ENCODE measurements around the gene CLDN24. TPM values are rescaled to one million over a fixed set of nuclear protein-coding genes. Genes with fewer than 3 reads are reported as not detected.

The CLDN24 gene
- total RNA-seq, 1 experiment from 2014 or later: not detected

DNA sequence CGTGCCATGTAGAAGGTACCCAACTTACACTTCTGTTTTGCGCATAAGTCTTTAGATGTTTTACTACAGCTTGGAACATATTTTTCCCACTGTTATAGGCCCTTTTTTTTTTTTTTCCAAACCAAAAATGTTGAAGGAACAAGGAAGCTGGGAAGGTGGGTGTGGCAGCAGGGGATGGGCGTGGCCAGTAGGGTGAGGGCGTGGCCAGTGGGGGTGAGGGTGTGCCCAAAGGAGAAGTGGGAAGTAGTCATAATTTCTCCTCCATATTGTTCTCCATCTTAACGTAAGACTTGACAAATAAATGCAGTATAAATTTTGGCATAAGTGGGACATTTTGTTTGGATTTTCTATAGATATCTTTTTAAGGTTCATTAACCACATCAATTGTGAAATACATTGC, 32.5 kb downstream of the CLDN24 start (continued):
- TF ChIP-seq, protein P1, sequence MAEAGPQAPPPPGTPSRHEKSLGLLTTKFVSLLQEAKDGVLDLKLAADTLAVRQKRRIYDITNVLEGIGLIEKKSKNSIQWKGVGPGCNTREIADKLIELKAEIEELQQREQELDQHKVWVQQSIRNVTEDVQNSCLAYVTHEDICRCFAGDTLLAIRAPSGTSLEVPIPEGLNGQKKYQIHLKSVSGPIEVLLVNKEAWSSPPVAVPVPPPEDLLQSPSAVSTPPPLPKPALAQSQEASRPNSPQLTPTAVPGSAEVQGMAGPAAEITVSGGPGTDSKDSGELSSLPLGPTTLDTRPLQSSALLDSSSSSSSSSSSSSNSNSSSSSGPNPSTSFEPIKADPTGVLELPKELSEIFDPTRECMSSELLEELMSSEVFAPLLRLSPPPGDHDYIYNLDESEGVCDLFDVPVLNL (CRISPR knock-in tag; IDR thresholded peaks at IDR 0.05; ENCODE audit: borderline replicate concordance, low read depth): no peak
- TF ChIP-seq PRRX2 (CRISPR knock-in tag; IDR thresholded peaks at IDR 0.05) (no peak), NR2C2 (CRISPR knock-in tag; IDR thresholded peaks at IDR 0.05) (no peak)

DNA sequence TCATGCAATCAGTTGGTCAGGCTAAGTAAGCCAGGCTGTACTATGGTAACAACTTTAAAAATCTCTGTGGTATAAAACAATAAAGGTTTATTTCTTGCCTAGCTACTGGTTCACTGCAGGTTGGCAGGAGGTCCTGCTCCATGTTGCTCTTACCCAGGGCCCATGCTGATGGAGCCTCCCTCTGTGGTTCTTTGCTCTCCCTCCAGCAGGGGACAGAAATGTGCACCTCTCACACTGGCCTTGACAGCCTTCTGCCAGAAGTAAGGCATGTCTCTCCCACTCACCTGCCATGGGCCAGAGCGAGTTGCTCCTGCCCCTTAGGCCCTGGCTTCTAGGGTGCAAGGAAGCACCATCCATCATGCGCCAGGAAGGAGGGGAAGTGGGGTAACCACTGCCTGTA, 33.3 kb downstream of the CLDN24 start:
- DNase-seq (ENCODE audit: low spot score) (no peak), ATAC-seq (peak; percentile 41)
- ChIA-PET CTCF (interaction anchor here (1.0 kb wide), 1 partner anchor 27 kb away, joined by 3 read pairs; no protein-coding TSS in a partner anchor), POLR2A (interaction anchor here (0.5 kb wide), 1 partner anchor 122 kb away, joined by 4 read pairs; no protein-coding TSS in a partner anchor)
- H3K27me3 Mint-ChIP-seq (ENCODE audit: low read depth): no peaks in the 10 kb centered on the region
- no peaks in the 10 kb centered on the region for H3K9me3 Mint-ChIP-seq
- H3K36me3 Mint-ChIP-seq: peaks cover 75% of the 10 kb centered on the region
- TF ChIP-seq ZNF317 (CRISPR knock-in tag; IDR thresholded peaks at IDR 0.05; ENCODE audit: borderline replicate concordance, low read depth) (no peak), FOXJ3 (CRISPR knock-in tag; IDR thresholded peaks at IDR 0.05; ENCODE audit: borderline replicate concordance) (no peak), TP53 (CRISPR knock-in tag; IDR thresholded peaks at IDR 0.05) (no peak)
- TF ChIP-seq, protein P2, sequence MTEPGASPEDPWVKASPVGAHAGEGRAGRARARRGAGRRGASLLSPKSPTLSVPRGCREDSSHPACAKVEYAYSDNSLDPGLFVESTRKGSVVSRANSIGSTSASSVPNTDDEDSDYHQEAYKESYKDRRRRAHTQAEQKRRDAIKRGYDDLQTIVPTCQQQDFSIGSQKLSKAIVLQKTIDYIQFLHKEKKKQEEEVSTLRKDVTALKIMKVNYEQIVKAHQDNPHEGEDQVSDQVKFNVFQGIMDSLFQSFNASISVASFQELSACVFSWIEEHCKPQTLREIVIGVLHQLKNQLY (CRISPR knock-in tag; IDR thresholded peaks at IDR 0.05): no peak
- TF ChIP-seq, protein P3, sequence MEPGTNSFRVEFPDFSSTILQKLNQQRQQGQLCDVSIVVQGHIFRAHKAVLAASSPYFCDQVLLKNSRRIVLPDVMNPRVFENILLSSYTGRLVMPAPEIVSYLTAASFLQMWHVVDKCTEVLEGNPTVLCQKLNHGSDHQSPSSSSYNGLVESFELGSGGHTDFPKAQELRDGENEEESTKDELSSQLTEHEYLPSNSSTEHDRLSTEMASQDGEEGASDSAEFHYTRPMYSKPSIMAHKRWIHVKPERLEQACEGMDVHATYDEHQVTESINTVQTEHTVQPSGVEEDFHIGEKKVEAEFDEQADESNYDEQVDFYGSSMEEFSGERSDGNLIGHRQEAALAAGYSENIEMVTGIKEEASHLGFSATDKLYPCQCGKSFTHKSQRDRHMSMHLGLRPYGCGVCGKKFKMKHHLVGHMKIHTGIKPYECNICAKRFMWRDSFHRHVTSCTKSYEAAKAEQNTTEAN (CRISPR knock-in tag; IDR thresholded peaks at IDR 0.05): no peak
- TF ChIP-seq, protein P4, sequence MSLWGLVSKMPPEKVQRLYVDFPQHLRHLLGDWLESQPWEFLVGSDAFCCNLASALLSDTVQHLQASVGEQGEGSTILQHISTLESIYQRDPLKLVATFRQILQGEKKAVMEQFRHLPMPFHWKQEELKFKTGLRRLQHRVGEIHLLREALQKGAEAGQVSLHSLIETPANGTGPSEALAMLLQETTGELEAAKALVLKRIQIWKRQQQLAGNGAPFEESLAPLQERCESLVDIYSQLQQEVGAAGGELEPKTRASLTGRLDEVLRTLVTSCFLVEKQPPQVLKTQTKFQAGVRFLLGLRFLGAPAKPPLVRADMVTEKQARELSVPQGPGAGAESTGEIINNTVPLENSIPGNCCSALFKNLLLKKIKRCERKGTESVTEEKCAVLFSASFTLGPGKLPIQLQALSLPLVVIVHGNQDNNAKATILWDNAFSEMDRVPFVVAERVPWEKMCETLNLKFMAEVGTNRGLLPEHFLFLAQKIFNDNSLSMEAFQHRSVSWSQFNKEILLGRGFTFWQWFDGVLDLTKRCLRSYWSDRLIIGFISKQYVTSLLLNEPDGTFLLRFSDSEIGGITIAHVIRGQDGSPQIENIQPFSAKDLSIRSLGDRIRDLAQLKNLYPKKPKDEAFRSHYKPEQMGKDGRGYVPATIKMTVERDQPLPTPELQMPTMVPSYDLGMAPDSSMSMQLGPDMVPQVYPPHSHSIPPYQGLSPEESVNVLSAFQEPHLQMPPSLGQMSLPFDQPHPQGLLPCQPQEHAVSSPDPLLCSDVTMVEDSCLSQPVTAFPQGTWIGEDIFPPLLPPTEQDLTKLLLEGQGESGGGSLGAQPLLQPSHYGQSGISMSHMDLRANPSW (CRISPR knock-in tag; conservative IDR thresholded peaks at IDR 0.05; ENCODE audit: low read depth): no peak
- no peaks in the 10 kb centered on the region for H3K4me1 Mint-ChIP-seq
- peak overlapping the region; percentile 41; the same call in 1 of the 2 replicates for H3K27ac Mint-ChIP-seq
- no peak overlapping the region for H3K4me3 Mint-ChIP-seq

DNA sequence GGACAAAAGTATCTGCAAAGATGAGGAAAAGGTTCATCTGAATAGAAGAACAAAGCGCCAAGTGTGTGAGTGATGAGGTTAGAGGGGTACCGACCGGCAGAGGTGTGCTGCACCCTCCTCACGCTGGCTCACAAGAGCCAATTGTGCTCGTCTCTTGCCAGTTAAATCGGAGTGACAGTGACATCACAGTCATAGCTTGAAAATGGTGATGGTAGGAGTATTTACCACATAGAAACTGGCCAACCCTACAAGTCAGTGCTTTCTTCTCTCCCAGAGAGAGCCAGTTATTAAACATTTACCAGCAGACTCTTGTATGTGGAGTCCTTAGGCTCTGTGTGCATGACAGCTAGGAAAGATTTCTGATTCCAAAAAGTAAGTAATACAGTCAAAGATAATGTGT, 34.5 kb downstream of the CLDN24 start:
- no peak overlapping the region for H3K27ac Mint-ChIP-seq
- TF ChIP-seq NFATC4 (CRISPR knock-in tag; IDR thresholded peaks at IDR 0.05) (no peak), TEAD1 (CRISPR knock-in tag; IDR thresholded peaks at IDR 0.05) (no peak), ZNF232 (CRISPR knock-in tag; IDR thresholded peaks at IDR 0.05) (no peak), ZNF138 (CRISPR knock-in tag; conservative IDR thresholded peaks at IDR 0.05) (no peak), RORB (CRISPR knock-in tag; IDR thresholded peaks at IDR 0.05) (no peak), NFYB (CRISPR knock-in tag; conservative IDR thresholded peaks at IDR 0.05; ENCODE audit: low read depth) (no peak), CBFB (CRISPR knock-in tag; IDR thresholded peaks at IDR 0.05; ENCODE audit: low read depth) (no peak)
- TF ChIP-seq, protein P5, sequence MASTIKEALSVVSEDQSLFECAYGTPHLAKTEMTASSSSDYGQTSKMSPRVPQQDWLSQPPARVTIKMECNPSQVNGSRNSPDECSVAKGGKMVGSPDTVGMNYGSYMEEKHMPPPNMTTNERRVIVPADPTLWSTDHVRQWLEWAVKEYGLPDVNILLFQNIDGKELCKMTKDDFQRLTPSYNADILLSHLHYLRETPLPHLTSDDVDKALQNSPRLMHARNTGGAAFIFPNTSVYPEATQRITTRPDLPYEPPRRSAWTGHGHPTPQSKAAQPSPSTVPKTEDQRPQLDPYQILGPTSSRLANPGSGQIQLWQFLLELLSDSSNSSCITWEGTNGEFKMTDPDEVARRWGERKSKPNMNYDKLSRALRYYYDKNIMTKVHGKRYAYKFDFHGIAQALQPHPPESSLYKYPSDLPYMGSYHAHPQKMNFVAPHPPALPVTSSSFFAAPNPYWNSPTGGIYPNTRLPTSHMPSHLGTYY (CRISPR knock-in tag; IDR thresholded peaks at IDR 0.05): no peak
- TF ChIP-seq, protein P6, sequence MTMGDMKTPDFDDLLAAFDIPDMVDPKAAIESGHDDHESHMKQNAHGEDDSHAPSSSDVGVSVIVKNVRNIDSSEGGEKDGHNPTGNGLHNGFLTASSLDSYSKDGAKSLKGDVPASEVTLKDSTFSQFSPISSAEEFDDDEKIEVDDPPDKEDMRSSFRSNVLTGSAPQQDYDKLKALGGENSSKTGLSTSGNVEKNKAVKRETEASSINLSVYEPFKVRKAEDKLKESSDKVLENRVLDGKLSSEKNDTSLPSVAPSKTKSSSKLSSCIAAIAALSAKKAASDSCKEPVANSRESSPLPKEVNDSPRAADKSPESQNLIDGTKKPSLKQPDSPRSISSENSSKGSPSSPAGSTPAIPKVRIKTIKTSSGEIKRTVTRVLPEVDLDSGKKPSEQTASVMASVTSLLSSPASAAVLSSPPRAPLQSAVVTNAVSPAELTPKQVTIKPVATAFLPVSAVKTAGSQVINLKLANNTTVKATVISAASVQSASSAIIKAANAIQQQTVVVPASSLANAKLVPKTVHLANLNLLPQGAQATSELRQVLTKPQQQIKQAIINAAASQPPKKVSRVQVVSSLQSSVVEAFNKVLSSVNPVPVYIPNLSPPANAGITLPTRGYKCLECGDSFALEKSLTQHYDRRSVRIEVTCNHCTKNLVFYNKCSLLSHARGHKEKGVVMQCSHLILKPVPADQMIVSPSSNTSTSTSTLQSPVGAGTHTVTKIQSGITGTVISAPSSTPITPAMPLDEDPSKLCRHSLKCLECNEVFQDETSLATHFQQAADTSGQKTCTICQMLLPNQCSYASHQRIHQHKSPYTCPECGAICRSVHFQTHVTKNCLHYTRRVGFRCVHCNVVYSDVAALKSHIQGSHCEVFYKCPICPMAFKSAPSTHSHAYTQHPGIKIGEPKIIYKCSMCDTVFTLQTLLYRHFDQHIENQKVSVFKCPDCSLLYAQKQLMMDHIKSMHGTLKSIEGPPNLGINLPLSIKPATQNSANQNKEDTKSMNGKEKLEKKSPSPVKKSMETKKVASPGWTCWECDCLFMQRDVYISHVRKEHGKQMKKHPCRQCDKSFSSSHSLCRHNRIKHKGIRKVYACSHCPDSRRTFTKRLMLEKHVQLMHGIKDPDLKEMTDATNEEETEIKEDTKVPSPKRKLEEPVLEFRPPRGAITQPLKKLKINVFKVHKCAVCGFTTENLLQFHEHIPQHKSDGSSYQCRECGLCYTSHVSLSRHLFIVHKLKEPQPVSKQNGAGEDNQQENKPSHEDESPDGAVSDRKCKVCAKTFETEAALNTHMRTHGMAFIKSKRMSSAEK (CRISPR knock-in tag; IDR thresholded peaks at IDR 0.05; ENCODE audit: borderline replicate concordance): no peak
- TF ChIP-seq, protein P7, sequence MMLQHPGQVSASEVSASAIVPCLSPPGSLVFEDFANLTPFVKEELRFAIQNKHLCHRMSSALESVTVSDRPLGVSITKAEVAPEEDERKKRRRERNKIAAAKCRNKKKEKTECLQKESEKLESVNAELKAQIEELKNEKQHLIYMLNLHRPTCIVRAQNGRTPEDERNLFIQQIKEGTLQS (CRISPR knock-in tag; conservative IDR thresholded peaks at IDR 0.05): no peak
- DNase-seq (ENCODE audit: low spot score) (no peak), ATAC-seq (no peak)
- no peaks in the 10 kb centered on the region for H3K27me3 Mint-ChIP-seq (ENCODE audit: low read depth)
- peaks cover 80% of the 10 kb centered on the region for H3K36me3 Mint-ChIP-seq
- POLR2A ChIA-PET: no interaction called here
- H3K9me3 Mint-ChIP-seq: no peaks in the 10 kb centered on the region
- CTCF ChIA-PET: no interaction called here
- no peaks in the 10 kb centered on the region for H3K4me1 Mint-ChIP-seq
- H3K4me3 Mint-ChIP-seq: no peak overlapping the region
